COLO668 (cell line): Measurements from ENCODE around the gene CLDN22.

Experiments
- DNase-seq: peaks from one replicate; lab custom pipeline; 2025; ENCODE audit not compliant: unreplicated experiment; lab: John Stamatoyannopoulos, UW

CLDN22 gene

GRCh38 chr4:183285886-183286285 lies 34.2 kb downstream of the CLDN22 start:
- no peak for DNase-seq

GRCh38 chr4:183284965-183285364 lies 35.1 kb downstream of the CLDN22 start:
- no peak for DNase-seq

- no peak for DNase-seq
These were observed 35.8 kb downstream of the CLDN22 start for GRCh38 chr4:183284258-183284785.

- DNase-seq: no peak
These were observed 44.0 kb downstream of the CLDN22 start for GRCh38 chr4:183276106-183276505.

GRCh38 chr4:183272384-183272783 lies 47.7 kb downstream of the CLDN22 start:
- no peak for DNase-seq

- DNase-seq: no peak
These were observed 51.5 kb downstream of the CLDN22 start for GRCh38 chr4:183268556-183268955.
